ENCODE data around the gene SEPHS2. TPM values are rescaled to one million over a fixed set of nuclear protein-coding genes. Genes with fewer than 3 reads are reported as not detected.

SEPHS2 gene
- total RNA-seq, 4 donors from 2014 or later, result 22.8 to 42.9 (median 32.1) TPM

GRCh38 chr16:30439720-30440348, 5.8 kb downstream of the SEPHS2 start:
- DNase-seq (ENCODE audit: low spot score), result no peak
- ATAC-seq (ENCODE audit: low FRiP score), result no peak
- TF ChIP-seq, protein P1, sequence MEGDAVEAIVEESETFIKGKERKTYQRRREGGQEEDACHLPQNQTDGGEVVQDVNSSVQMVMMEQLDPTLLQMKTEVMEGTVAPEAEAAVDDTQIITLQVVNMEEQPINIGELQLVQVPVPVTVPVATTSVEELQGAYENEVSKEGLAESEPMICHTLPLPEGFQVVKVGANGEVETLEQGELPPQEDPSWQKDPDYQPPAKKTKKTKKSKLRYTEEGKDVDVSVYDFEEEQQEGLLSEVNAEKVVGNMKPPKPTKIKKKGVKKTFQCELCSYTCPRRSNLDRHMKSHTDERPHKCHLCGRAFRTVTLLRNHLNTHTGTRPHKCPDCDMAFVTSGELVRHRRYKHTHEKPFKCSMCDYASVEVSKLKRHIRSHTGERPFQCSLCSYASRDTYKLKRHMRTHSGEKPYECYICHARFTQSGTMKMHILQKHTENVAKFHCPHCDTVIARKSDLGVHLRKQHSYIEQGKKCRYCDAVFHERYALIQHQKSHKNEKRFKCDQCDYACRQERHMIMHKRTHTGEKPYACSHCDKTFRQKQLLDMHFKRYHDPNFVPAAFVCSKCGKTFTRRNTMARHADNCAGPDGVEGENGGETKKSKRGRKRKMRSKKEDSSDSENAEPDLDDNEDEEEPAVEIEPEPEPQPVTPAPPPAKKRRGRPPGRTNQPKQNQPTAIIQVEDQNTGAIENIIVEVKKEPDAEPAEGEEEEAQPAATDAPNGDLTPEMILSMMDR (IDR thresholded peaks at IDR 0.05), result no peak

- ATAC-seq (ENCODE audit: low FRiP score), result no peak
- no peak for DNase-seq (ENCODE audit: low spot score)
- TF ChIP-seq, protein P1 (IDR thresholded peaks at IDR 0.05), result no peak
Measured at GRCh38 chr16:30438835-30439234, 6.8 kb downstream of the SEPHS2 start.

GRCh38 chr16:30437511-30438046, 8.1 kb downstream of the SEPHS2 start:
- TF ChIP-seq, protein P1 (IDR thresholded peaks at IDR 0.05), result no peak
- DNase-seq (ENCODE audit: low spot score) (no peak), ATAC-seq (ENCODE audit: low FRiP score) (no peak)

GRCh38 chr16:30434852-30435251, 10.8 kb downstream of the SEPHS2 start:
- ATAC-seq (ENCODE audit: low FRiP score) (no peak), DNase-seq (ENCODE audit: low spot score) (no peak)
- TF ChIP-seq, protein P1 (IDR thresholded peaks at IDR 0.05), result no peak

- TF ChIP-seq, protein P1 (IDR thresholded peaks at IDR 0.05), result no peak
- ATAC-seq (ENCODE audit: low FRiP score), result peak; percentile 8
- no peak for DNase-seq (ENCODE audit: low spot score)
Measured at GRCh38 chr16:30430428-30430970, 15.2 kb downstream of the SEPHS2 start.

- DNase-seq (ENCODE audit: low spot score), result peak; percentile 92
- peak; percentile 100 for ATAC-seq (ENCODE audit: low FRiP score)
- TF ChIP-seq, protein P1 (IDR thresholded peaks at IDR 0.05), result peak in 2 of 3 donors; percentile 21 to 42
Measured at GRCh38 chr16:30429678-30430427, 15.8 kb downstream of the SEPHS2 start, which contains the start of gene DCTPP1. DCTPP1 (minus strand) TSS chr16:30430030; CDS start chr16:30429980, 50 bp downstream.
